PC-3 (cell line): ENCODE measurements around the gene CD300LD. TPM values are rescaled to one million over a fixed set of nuclear protein-coding genes. Genes with fewer than 3 reads are reported as not detected.

Experiments
- ATAC-seq: fragments of 200-7000 bp; cut with Tn5 transposase; 2 replicates; pipeline ENCODE4 v1.9.1; 2020; ENCODE audit warnings: mild to moderate bottlenecking, moderate library complexity
- BruUV-seq: library from RNA; stranded (reverse); fragments of 400-500 nt; replicated peaks from 2 replicates; lab custom pipeline; 2021; lab: Mats Ljungman, UMichigan
- CTCF ChIA-PET: fragments of 300-600 bp; sonication (Branson Sonifier 250); formaldehyde crosslinking; loops from one replicate; lab custom pipeline; 2022; ENCODE audit warnings: antibody characterized with exemption; lab: Charles Lee
- POLR2A ChIA-PET: fragments of 300-600 bp; sonication (Branson Sonifier 250); formaldehyde crosslinking; loops from one replicate; lab custom pipeline; 2022; ENCODE audit warnings: antibody characterized with exemption; ENCODE audit not compliant: unreplicated experiment; lab: Charles Lee
- DNase-seq: peaks from one replicate; pipeline ENCODE4 v3.0.0-alpha.2; 2015
- H2AFZ ChIP-seq: fragments of 300-600 bp; sonication (generic); 2 replicates; pipeline ENCODE4 v1.6.0; 2016; ENCODE audit warnings: antibody characterized with exemption, low read length
- H3F3A ChIP-seq: fragments of 300-600 bp; sonication (generic); one replicate; pipeline ENCODE4 v1.6.0; 2017; ENCODE audit warnings: antibody characterized with exemption, low read length, control low read depth, mild to moderate bottlenecking; ENCODE audit not compliant: unreplicated experiment
- H3K27ac ChIP-seq: fragments of 300-600 bp; sonication (generic); 2 replicates; pipeline ENCODE4 v1.5.1; 2016; ENCODE audit warnings: mild to moderate bottlenecking, low read length
- H3K27me3 ChIP-seq: fragments of 300-600 bp; sonication (generic); 2 replicates; pipeline ENCODE4 v1.6.1; 2016; ENCODE audit warnings: low read length, mixed read lengths
- H3K36me3 ChIP-seq: fragments of 300-600 bp; sonication (generic); 2 replicates; pipeline ENCODE4 v1.6.1; 2016; ENCODE audit warnings: low read depth, mixed run types, low read length, mixed read lengths
- H3K4me1 ChIP-seq: fragments of 300-600 bp; sonication (generic); 2 replicates; pipeline ENCODE4 v1.5.1; 2016; ENCODE audit warnings: low read length; ENCODE audit not compliant: insufficient read depth
- H3K4me2 ChIP-seq: fragments of 300-600 bp; sonication (generic); 2 replicates; pipeline ENCODE4 v1.6.0; 2016; ENCODE audit warnings: low read length
- H3K4me3 ChIP-seq: fragments of 300-600 bp; sonication (generic); 2 replicates; pipeline ENCODE4 v1.5.1; 2016; ENCODE audit warnings: mild to moderate bottlenecking, low read length, mixed read lengths
- H3K79me2 ChIP-seq: fragments of 300-600 bp; sonication (generic); 2 replicates; pipeline ENCODE4 v1.6.1; 2017; ENCODE audit warnings: low read length, mixed read lengths
- H3K9ac ChIP-seq: fragments of 300-600 bp; sonication (generic); 2 replicates; pipeline ENCODE4 v1.6.0; 2016; ENCODE audit warnings: mild to moderate bottlenecking, low read length
- H3K9me2 ChIP-seq: fragments of 300-600 bp; sonication (generic); replicated peaks from 2 replicates; pipeline ENCODE4 v1.6.1; 2016; ENCODE audit warnings: mixed run types, low read length, mixed read lengths
- H3K9me3 ChIP-seq: fragments of 300-600 bp; sonication (generic); 2 replicates; pipeline ENCODE4 v1.6.1; 2016; ENCODE audit warnings: low read length, mixed read lengths
- H4K20me1 ChIP-seq: fragments of 300-600 bp; sonication (generic); 2 replicates; pipeline ENCODE4 v1.6.1; 2016; ENCODE audit warnings: low read length, mixed read lengths
- EZH2 ChIP-seq: fragments of 300-600 bp; sonication (generic); IDR thresholded peaks from one replicate; pipeline ENCODE4 v1.6.1; 2017; ENCODE audit warnings: antibody characterized with exemption, mild to moderate bottlenecking, low read length; ENCODE audit not compliant: unreplicated experiment
- EZH2phosphoT487 ChIP-seq: fragments of 300-600 bp; sonication (generic); IDR thresholded peaks from 2 replicates; pipeline ENCODE4 v1.6.1; 2018; ENCODE audit warnings: mild to moderate bottlenecking, antibody characterized with exemption, low read length, borderline replicate concordance
- intact Hi-C: fragments of 100-400 bp; cut with micrococcal nuclease; formaldehyde crosslinking; loops from 2 replicates; pipeline ENCODE4 v1.9.0; 2023
- total RNA-seq: library from RNA; depleted of rRNA; stranded (reverse); fragments of >200 nt; gene quantifications from 2 replicates; pipeline ENCODE4 v1.2.3, GENCODE V29; 2014
- TF ChIP-seq, protein P1 (sequence below): fragments of 300-600 bp; sonication (generic); conservative IDR thresholded peaks from 2 replicates; pipeline ENCODE4 v1.5.1; 2017; ENCODE audit warnings: antibody characterized with exemption, low read depth, mild to moderate bottlenecking, low read length

CD300LD gene
- total RNA-seq, 1 experiment from 2014 or later: not detected

DNA sequence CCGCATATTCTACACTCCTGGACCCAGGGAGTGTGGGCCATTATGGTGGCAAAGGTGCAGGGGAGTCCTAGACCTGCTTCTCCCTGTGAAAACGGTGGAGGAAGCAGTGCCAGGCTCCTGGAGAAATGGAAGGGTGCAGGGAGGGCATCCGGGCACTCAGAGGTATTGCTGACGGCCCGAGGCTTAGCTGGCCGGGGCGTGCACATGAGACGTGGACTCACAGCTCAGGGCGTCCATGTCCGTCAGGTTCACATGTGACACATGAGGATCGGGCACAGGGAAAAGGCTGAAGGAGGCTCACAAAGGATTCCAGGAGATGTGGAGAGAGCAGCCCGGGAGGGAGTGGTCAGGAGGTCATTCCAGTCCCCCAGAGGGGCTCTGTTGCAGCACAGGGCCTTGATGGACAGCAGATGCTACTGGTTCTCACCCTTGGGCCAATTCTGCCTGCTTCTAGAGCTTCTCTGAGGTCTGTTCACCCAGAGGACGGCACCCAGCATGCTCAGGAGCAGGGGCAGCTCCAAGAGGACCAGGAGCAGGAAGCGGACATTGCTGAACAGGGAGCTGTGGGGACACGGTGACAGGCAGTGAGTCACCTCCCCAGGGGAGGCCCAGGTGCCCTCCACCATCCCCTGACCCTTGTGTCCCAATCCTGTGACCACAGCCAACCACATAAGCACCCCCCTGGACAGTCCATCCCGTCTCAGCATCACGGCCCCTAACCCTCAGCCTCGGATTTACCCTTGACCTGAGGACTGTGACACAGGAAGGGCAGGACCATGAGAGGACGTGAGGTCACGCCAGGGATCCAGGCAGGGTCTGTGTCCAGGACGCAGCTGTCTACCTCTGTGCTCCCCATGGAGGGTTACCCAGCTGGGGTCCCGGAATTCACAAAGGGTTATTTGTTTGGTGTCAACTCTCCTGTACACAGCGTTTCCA is 50.6 kb downstream of the CD300LD start:
- Histone ChIP-seq H3K4me2 (no peak overlapping the region), H3K27ac (no peak overlapping the region), H2AFZ (no peak overlapping the region), H3K79me2 (no peaks in the 10 kb centered on the region), H3F3A (no peaks in the 10 kb centered on the region), H3K9ac (no peak overlapping the region), H3K36me3 (no peaks in the 10 kb centered on the region), H3K4me1 (no peaks in the 10 kb centered on the region), H3K27me3 (peaks cover 49% of the 10 kb centered on the region), H3K9me2 (no peaks in the 10 kb centered on the region), H3K4me3 (no peak overlapping the region), H3K9me3 (no peaks in the 10 kb centered on the region), H4K20me1 (no peaks in the 10 kb centered on the region)
- intact Hi-C loops: no loop called here
- POLR2A ChIA-PET: no interaction called here
- TF ChIP-seq, protein P1, sequence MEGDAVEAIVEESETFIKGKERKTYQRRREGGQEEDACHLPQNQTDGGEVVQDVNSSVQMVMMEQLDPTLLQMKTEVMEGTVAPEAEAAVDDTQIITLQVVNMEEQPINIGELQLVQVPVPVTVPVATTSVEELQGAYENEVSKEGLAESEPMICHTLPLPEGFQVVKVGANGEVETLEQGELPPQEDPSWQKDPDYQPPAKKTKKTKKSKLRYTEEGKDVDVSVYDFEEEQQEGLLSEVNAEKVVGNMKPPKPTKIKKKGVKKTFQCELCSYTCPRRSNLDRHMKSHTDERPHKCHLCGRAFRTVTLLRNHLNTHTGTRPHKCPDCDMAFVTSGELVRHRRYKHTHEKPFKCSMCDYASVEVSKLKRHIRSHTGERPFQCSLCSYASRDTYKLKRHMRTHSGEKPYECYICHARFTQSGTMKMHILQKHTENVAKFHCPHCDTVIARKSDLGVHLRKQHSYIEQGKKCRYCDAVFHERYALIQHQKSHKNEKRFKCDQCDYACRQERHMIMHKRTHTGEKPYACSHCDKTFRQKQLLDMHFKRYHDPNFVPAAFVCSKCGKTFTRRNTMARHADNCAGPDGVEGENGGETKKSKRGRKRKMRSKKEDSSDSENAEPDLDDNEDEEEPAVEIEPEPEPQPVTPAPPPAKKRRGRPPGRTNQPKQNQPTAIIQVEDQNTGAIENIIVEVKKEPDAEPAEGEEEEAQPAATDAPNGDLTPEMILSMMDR: no peak
- TF ChIP-seq EZH2phosphoT487: no peak
- no peak for TF ChIP-seq EZH2
- CTCF ChIA-PET: no interaction called here
- BruUV-seq: no TSS peak
- ATAC-seq (no peak), DNase-seq (no peak)

DNA sequence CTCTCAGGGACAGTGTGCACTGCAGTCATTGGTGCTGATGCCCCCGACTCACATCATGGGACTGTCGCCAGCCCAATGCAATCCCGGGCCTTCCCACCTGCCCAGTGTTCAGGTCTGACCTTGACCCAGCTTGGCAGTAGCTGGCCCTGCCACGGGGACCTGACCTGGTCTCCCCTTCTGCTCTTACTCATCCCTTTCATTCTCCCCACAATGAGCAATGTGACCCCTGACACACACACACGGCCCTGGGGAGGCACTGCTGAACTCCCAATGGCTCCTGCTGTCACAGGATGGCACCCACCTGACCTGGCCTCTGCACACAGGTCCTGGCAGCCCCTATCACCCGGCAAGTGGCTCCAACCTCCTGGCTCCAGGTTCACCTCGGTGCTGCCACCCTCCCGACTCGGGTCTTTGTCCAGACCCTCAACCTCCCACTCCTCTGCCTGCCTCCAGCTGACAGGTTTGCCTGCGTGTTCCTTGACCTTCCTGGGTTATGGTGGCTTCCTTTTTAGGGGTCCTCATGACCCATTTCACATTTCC is 52.7 kb downstream of the CD300LD start:
- ChIA-PET CTCF (no interaction called here), POLR2A (no interaction called here)
- Histone ChIP-seq H3K79me2 (no peaks in the 10 kb centered on the region), H3K27ac (no peak overlapping the region), H3F3A (no peaks in the 10 kb centered on the region), H3K36me3 (no peaks in the 10 kb centered on the region), H3K4me1 (no peaks in the 10 kb centered on the region), H3K9me2 (no peaks in the 10 kb centered on the region), H3K9me3 (peaks cover 7% of the 10 kb centered on the region; the same call in 1 of the 2 replicates), H3K27me3 (peaks cover 64% of the 10 kb centered on the region), H3K4me2 (no peak overlapping the region), H4K20me1 (no peaks in the 10 kb centered on the region), H3K4me3 (no peak overlapping the region), H3K9ac (no peak overlapping the region), H2AFZ (no peak overlapping the region)
- intact Hi-C loops: no loop called here
- ATAC-seq: no peak
- no peak for DNase-seq
- TF ChIP-seq EZH2 (no peak), EZH2phosphoT487 (no peak)
- TF ChIP-seq, protein P1: no peak
- no TSS peak for BruUV-seq

DNA sequence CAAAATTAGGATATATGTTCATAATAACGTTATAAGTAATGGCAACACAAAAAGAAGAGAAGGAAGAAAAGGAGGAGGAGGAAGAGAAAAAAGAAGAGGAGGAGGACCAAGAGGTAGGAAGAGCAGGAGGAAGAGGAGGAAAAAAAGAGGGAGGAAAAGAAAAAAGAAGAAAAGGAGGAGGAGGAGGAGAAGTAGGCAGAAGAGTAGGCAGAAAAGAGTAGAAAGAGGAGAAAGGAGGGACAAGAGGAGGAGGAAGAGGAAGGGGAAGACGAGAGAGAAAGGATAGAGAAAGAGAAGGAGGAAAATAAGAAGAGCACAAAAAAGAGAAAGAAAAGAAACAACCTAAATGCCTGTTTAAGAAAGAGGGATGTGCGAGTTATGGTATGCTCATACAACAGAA is 55.2 kb downstream of the CD300LD start:
- H4K20me1 ChIP-seq: no peaks in the 10 kb centered on the region
- peaks cover 64% of the 10 kb centered on the region for H3K27me3 ChIP-seq
- no TSS peak for BruUV-seq
- H3K9me3 ChIP-seq: peaks cover 7% of the 10 kb centered on the region; the same call in 1 of the 2 replicates
- no peaks in the 10 kb centered on the region for H3K9me2 ChIP-seq
- H3K4me1 ChIP-seq: no peaks in the 10 kb centered on the region
- TF ChIP-seq EZH2phosphoT487 (no peak), EZH2 (no peak)
- TF ChIP-seq, protein P1: no peak
- no peak overlapping the region for H3K27ac ChIP-seq
- intact Hi-C loops: no loop called here
- CTCF ChIA-PET: no interaction called here
- POLR2A ChIA-PET: no interaction called here
- H3K4me2 ChIP-seq: no peak overlapping the region
- no peak for ATAC-seq
- H3F3A ChIP-seq: no peaks in the 10 kb centered on the region
- no peak overlapping the region for H3K9ac ChIP-seq
- no peaks in the 10 kb centered on the region for H3K36me3 ChIP-seq
- no peak overlapping the region for H3K4me3 ChIP-seq
- DNase-seq: no peak
- H3K79me2 ChIP-seq: no peaks in the 10 kb centered on the region
- no peak overlapping the region for H2AFZ ChIP-seq
